Karpas-422 (cell line): Measurements from ENCODE around the gene TMEM266. TPM values are rescaled to one million over a fixed set of nuclear protein-coding genes. Genes with fewer than 3 reads are reported as not detected.
"Not testable (repeated sequence)": the region's sequence is repeated elsewhere in the genome, so short reads cannot be mapped to it uniquely, and the experiment has no call there.

ENCODE experiments used
- DNase-seq: peaks from one replicate; pipeline ENCODE4 v3.0.0-alpha.2; 2015
- H2AFZ ChIP-seq: fragments of 200-600 bp; sonication (generic); 2 replicates; pipeline ENCODE4 v1.6.1; 2014; ENCODE audit warnings: antibody characterized with exemption, low read length, mixed read lengths
- H3K27ac ChIP-seq: fragments of 200-600 bp; sonication (generic); 2 replicates; pipeline ENCODE4 v1.5.1; 2014; ENCODE audit warnings: mild to moderate bottlenecking, low read length, moderate library complexity
- H3K27me3 ChIP-seq: fragments of 200-600 bp; sonication (generic); 2 replicates; pipeline ENCODE4 v1.6.1; 2014; ENCODE audit warnings: low read length, mixed read lengths
- H3K36me3 ChIP-seq: fragments of 200-600 bp; sonication (generic); 2 replicates; pipeline ENCODE4 v1.6.1; 2014; ENCODE audit warnings: low read length, mixed read lengths; ENCODE audit not compliant: insufficient read depth
- H3K4me1 ChIP-seq: fragments of 200-600 bp; sonication (generic); 2 replicates; pipeline ENCODE4 v1.6.1; 2014; ENCODE audit warnings: mild to moderate bottlenecking, low read length, mixed read lengths
- H3K4me2 ChIP-seq: fragments of 200-600 bp; sonication (generic); 2 replicates; pipeline ENCODE4 v1.6.1; 2014; ENCODE audit warnings: low read length, low read depth, mild to moderate bottlenecking; ENCODE audit not compliant: poor library complexity, severe bottlenecking
- H3K4me3 ChIP-seq: fragments of 200-600 bp; sonication (generic); 2 replicates; pipeline ENCODE4 v1.5.1; 2014; ENCODE audit warnings: mild to moderate bottlenecking, antibody characterized with exemption, low read length, mixed read lengths
- H3K79me2 ChIP-seq: fragments of 200-600 bp; sonication (generic); 2 replicates; pipeline ENCODE4 v1.6.1; 2014; ENCODE audit warnings: mild to moderate bottlenecking, low read length, mixed read lengths
- H3K9ac ChIP-seq: fragments of 200-600 bp; sonication (generic); 2 replicates; pipeline ENCODE4 v1.6.0; 2014; ENCODE audit warnings: low read length
- H3K9me2 ChIP-seq: fragments of 200-600 bp; sonication (generic), shearing (Covaris generic); replicated peaks from 2 replicates; pipeline ENCODE4 v1.6.0; 2014; ENCODE audit warnings: mild to moderate bottlenecking, low read length, moderate library complexity; ENCODE audit not compliant: insufficient read depth
- H3K9me3 ChIP-seq: fragments of 300-700, 200-600 bp; sonication (generic); 2 replicates; pipeline ENCODE4 v1.6.1; 2014; ENCODE audit warnings: low read length, mixed read lengths
- H4K20me1 ChIP-seq: fragments of 200-600 bp; sonication (generic); 2 replicates; pipeline ENCODE4 v1.6.1; 2014; ENCODE audit warnings: mild to moderate bottlenecking, antibody characterized with exemption, low read length, low read depth; ENCODE audit not compliant: insufficient read depth
- total RNA-seq: library from RNA; depleted of rRNA; stranded (reverse); fragments of >200 nt; shearing (Covaris generic); gene quantifications from 2 replicates; pipeline ENCODE4 v1.2.3, GENCODE V29; 2014; ENCODE audit warnings: low replicate concordance

Gene TMEM266
- total RNA-seq, 1 experiment from 2014 or later, result not detected

GRCh38 chr15:76034111-76034510 lies 25.7 kb upstream of the TMEM266 start:
- Histone ChIP-seq H3K9ac (no peak overlapping the region), H3K36me3 (no peaks in the 10 kb centered on the region), H4K20me1 (no peaks in the 10 kb centered on the region), H3K79me2 (no peaks in the 10 kb centered on the region), H3K4me2 (no peak overlapping the region), H3K4me1 (no peaks in the 10 kb centered on the region), H2AFZ (no peak overlapping the region), H3K9me3 (no peaks in the 10 kb centered on the region), H3K9me2 (no peaks in the 10 kb centered on the region), H3K27me3 (no peaks in the 10 kb centered on the region), H3K4me3 (no peak overlapping the region), H3K27ac (no peak overlapping the region)
- DNase-seq, result no peak

- no peaks in the 10 kb centered on the region for H3K27me3 ChIP-seq
- H3K9ac ChIP-seq, result no peak overlapping the region
- H3K4me1 ChIP-seq, result no peaks in the 10 kb centered on the region
- H3K4me2 ChIP-seq, result no peak overlapping the region
- no peaks in the 10 kb centered on the region for H3K9me3 ChIP-seq
- no peaks in the 10 kb centered on the region for H4K20me1 ChIP-seq
- H3K27ac ChIP-seq, result no peak overlapping the region
- H3K9me2 ChIP-seq, result no peaks in the 10 kb centered on the region
- no peaks in the 10 kb centered on the region for H3K79me2 ChIP-seq
- no peak overlapping the region for H2AFZ ChIP-seq
- DNase-seq, result no peak
- H3K36me3 ChIP-seq, result no peaks in the 10 kb centered on the region
- no peak overlapping the region for H3K4me3 ChIP-seq
Measured at GRCh38 chr15:76035593-76035992, 24.2 kb upstream of the TMEM266 start.

- no peaks in the 10 kb centered on the region for H3K9me3 ChIP-seq
- no peaks in the 10 kb centered on the region for H4K20me1 ChIP-seq
- H2AFZ ChIP-seq, result no peak overlapping the region
- no peak overlapping the region for H3K9ac ChIP-seq
- H3K4me3 ChIP-seq, result no peak overlapping the region
- H3K27ac ChIP-seq, result no peak overlapping the region
- no peaks in the 10 kb centered on the region for H3K9me2 ChIP-seq
- no peak for DNase-seq
- H3K27me3 ChIP-seq, result no peaks in the 10 kb centered on the region
- H3K4me2 ChIP-seq, result no peak overlapping the region
- no peaks in the 10 kb centered on the region for H3K4me1 ChIP-seq
- H3K79me2 ChIP-seq, result no peaks in the 10 kb centered on the region
- no peaks in the 10 kb centered on the region for H3K36me3 ChIP-seq
Measured at GRCh38 chr15:76038512-76038911, 21.3 kb upstream of the TMEM266 start.

- not testable (repeated sequence) for H3K9me3 ChIP-seq, H3K27me3 ChIP-seq, H3K36me3 ChIP-seq, H3K9me2 ChIP-seq, H3K9ac ChIP-seq, H2AFZ ChIP-seq, H3K79me2 ChIP-seq, H3K4me2 ChIP-seq, DNase-seq, H3K4me1 ChIP-seq, H4K20me1 ChIP-seq, H3K27ac ChIP-seq, H3K4me3 ChIP-seq
Measured at GRCh38 chr15:76054201-76054600, 5.6 kb upstream of the TMEM266 start.

GRCh38 chr15:76056931-76057330 lies 2.9 kb upstream of the TMEM266 start:
- no peak overlapping the region for H2AFZ ChIP-seq

GRCh38 chr15:76057332-76058000 lies 2.3 kb upstream of the TMEM266 start:
- Histone ChIP-seq H3K9me3 (no peaks in the 10 kb centered on the region), H3K4me3 (no peak overlapping the region), H3K4me2 (no peak overlapping the region), H3K27me3 (no peaks in the 10 kb centered on the region), H3K4me1 (peaks cover 10% of the 10 kb centered on the region), H3K9me2 (no peaks in the 10 kb centered on the region), H3K9ac (no peak overlapping the region; the same call in 1 of the 2 replicates), H3K27ac (no peak overlapping the region), H2AFZ (no peak overlapping the region), H3K36me3 (no peaks in the 10 kb centered on the region), H3K79me2 (no peaks in the 10 kb centered on the region), H4K20me1 (no peaks in the 10 kb centered on the region)
- peak; percentile 81 for DNase-seq

More at GRCh38 chr15:76056931-76057330, 2.9 kb upstream of the TMEM266 start:
- peak; percentile 53 for DNase-seq
- peaks cover 10% of the 10 kb centered on the region for H3K4me1 ChIP-seq
- H3K9ac ChIP-seq, result no peak overlapping the region
- no peaks in the 10 kb centered on the region for H3K79me2 ChIP-seq
- H3K36me3 ChIP-seq, result no peaks in the 10 kb centered on the region
- no peaks in the 10 kb centered on the region for H3K27me3 ChIP-seq
- no peak overlapping the region for H3K27ac ChIP-seq
- H3K4me2 ChIP-seq, result no peak overlapping the region
- no peaks in the 10 kb centered on the region for H3K9me3 ChIP-seq
- H3K9me2 ChIP-seq, result no peaks in the 10 kb centered on the region
- no peaks in the 10 kb centered on the region for H4K20me1 ChIP-seq
- H3K4me3 ChIP-seq, result no peak overlapping the region

- H3K4me2 ChIP-seq, result no peak overlapping the region
- H2AFZ ChIP-seq, result no peak overlapping the region
- no peaks in the 10 kb centered on the region for H3K9me2 ChIP-seq
- no peak overlapping the region for H3K27ac ChIP-seq
- DNase-seq, result no peak
- H3K36me3 ChIP-seq, result no peaks in the 10 kb centered on the region
- no peaks in the 10 kb centered on the region for H4K20me1 ChIP-seq
- no peaks in the 10 kb centered on the region for H3K27me3 ChIP-seq
- peaks cover 10% of the 10 kb centered on the region for H3K4me1 ChIP-seq
- no peaks in the 10 kb centered on the region for H3K9me3 ChIP-seq
- no peak overlapping the region for H3K9ac ChIP-seq
- H3K4me3 ChIP-seq, result no peak overlapping the region
- H3K79me2 ChIP-seq, result no peaks in the 10 kb centered on the region
Measured at GRCh38 chr15:76058714-76059319, 968 bp upstream of the TMEM266 start.

GRCh38 chr15:76060118-76060989 lies 569 bp downstream of the TMEM266 start:
- H3K27me3 ChIP-seq, result no peaks in the 10 kb centered on the region

More at GRCh38 chr15:76060118-76060989, 569 bp downstream of the TMEM266 start:
- H3K4me2 ChIP-seq, result no peak overlapping the region
- no peak overlapping the region for H3K27ac ChIP-seq
- peaks cover 10% of the 10 kb centered on the region for H3K4me1 ChIP-seq
- H3K36me3 ChIP-seq, result no peaks in the 10 kb centered on the region
- no peaks in the 10 kb centered on the region for H3K9me3 ChIP-seq
- no peak overlapping the region for H3K9ac ChIP-seq
- no peak overlapping the region for H3K4me3 ChIP-seq
- H2AFZ ChIP-seq, result no peak overlapping the region
- H3K9me2 ChIP-seq, result no peaks in the 10 kb centered on the region
- no peaks in the 10 kb centered on the region for H3K79me2 ChIP-seq
- H4K20me1 ChIP-seq, result no peaks in the 10 kb centered on the region
- DNase-seq, result no peak
